Measurements from ENCODE around the gene ZNF236.

DNA sequence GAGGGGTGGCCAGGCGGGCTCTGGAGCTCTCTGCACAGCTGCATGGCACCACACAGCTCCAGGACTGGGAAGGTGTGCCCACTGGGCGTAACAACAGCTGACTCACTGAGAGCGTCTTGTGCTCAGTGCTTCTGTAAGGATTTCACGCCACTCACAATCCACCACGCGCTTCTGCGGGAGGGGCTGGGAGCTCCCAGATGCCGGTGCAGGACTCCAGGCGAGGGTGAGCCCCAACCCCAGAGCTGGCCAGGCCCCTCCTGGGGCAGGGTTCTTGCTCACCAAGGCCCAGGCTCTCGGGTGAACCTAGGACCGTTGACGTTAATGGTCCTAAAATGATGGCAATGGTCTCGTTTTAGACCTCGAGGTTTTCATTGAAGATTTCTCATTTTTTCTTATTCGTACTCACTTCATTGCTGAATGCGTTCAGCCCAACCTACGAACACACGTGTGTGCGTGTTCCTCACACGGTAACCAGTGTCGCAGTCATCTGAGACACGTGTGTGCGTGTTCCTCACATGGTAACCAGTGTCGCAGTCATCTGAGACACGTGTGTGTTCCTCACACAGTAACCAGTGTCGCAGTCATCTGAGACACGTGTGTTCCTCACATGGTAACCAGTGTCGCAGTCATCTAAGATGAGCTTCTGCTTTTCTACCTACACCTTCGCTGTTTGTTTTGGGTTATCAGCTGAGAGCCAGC, 38.4 kb upstream of the ZNF236 start:
- no peak for TF ChIP-seq CTCF (IDR thresholded peaks at IDR 0.05)
- TF ChIP-seq POLR2A (IDR thresholded peaks at IDR 0.05): no peak
